GM19438 (cell line): ENCODE data around the gene PLSCR3.

Source experiments
- ATAC-seq: cut with Tn5 transposase; IDR thresholded peaks from one replicate; pipeline ENCODE4 v1.9.1; 2021; ENCODE audit warnings: low read depth; ENCODE audit not compliant: unreplicated experiment

PLSCR3 gene

GRCh38 chr17:7394452-7395191, at the start of gene PLSCR3:
TSS of gene PLSCR3 (minus strand) at chr17:7394525. CDS start at chr17:7394110, 415 bp downstream.
- ATAC-seq, result peak; percentile 76

- ATAC-seq, result no peak
Measured at GRCh38 chr17:7443499-7444485, 49.5 kb upstream of the PLSCR3 start.

- ATAC-seq, result no peak
Measured at GRCh38 chr17:7442142-7442541, 47.8 kb upstream of the PLSCR3 start.

- no peak for ATAC-seq
Measured at GRCh38 chr17:7441266-7441665, 46.9 kb upstream of the PLSCR3 start.

- ATAC-seq, result no peak
Measured at GRCh38 chr17:7440834-7441195, 46.5 kb upstream of the PLSCR3 start.

GRCh38 chr17:7440113-7440833, 45.9 kb upstream of the PLSCR3 start:
- no peak for ATAC-seq

GRCh38 chr17:7439462-7440112, 45.3 kb upstream of the PLSCR3 start, which contains the start of gene FGF11:
TSS of gene FGF11 (plus strand) at chr17:7439512. CDS start at chr17:7439621, 109 bp downstream.
- no peak for ATAC-seq

- ATAC-seq, result no peak
Measured at GRCh38 chr17:7438656-7439460, 44.5 kb upstream of the PLSCR3 start.

GRCh38 chr17:7437950-7438614, 43.8 kb upstream of the PLSCR3 start:
- ATAC-seq, result no peak

GRCh38 chr17:7437369-7437863, 43.1 kb upstream of the PLSCR3 start:
- no peak for ATAC-seq

GRCh38 chr17:7436556-7437368, 42.4 kb upstream of the PLSCR3 start:
- ATAC-seq, result no peak

GRCh38 chr17:7435676-7436555, 41.6 kb upstream of the PLSCR3 start:
- peak; percentile 26 for ATAC-seq

- no peak for ATAC-seq
Measured at GRCh38 chr17:7432296-7432695, 38.0 kb upstream of the PLSCR3 start.

- no peak for ATAC-seq
Measured at GRCh38 chr17:7431231-7431630, 36.9 kb upstream of the PLSCR3 start.

GRCh38 chr17:7429722-7430121, 35.4 kb upstream of the PLSCR3 start:
- ATAC-seq, result no peak

- ATAC-seq, result no peak
Measured at GRCh38 chr17:7428557-7428956, 34.2 kb upstream of the PLSCR3 start, which contains the start of gene SPEM3. TSS of gene SPEM3 (plus strand) at chr17:7428857. CDS start at chr17:7428903, 46 bp downstream.

- no peak for ATAC-seq
Measured at GRCh38 chr17:7427549-7427948, 33.2 kb upstream of the PLSCR3 start.
